ENCODE data around the gene HDGFL3. TPM values are rescaled to one million over a fixed set of nuclear protein-coding genes. Genes with fewer than 3 reads are reported as not detected.
A peak's percentile ranks its signal among the peaks of the same experiment; 100 is the strongest.
"Not testable (repeated sequence)": the region's sequence is repeated elsewhere in the genome, so short reads cannot be mapped to it uniquely, and the experiment has no call there.

Gene HDGFL3
- total and polyA plus RNA-seq, 2 experiments from 2014 or later: 68.8 to 164 TPM

DNA sequence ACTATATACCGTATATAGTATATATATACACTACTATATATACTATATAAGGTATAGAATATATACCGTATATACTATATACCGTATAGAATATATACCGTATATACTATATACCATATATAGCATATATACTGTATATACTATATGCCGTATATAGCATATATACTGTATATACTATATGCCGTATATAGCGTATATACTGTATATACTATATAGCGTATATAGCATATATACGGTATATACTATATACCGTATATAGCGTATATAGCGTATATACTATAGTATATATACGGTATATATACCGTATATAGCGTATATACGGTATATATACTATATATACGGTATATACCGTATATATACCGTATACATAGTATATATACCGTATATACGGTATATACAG is 22.6 kb upstream of the HDGFL3 start:
- Histone ChIP-seq H3K9me3 (ENCODE audit: low read depth) (no peaks in the 10 kb centered on the region), H3K36me3 (no peaks in the 10 kb centered on the region), H3K27me3 (no peaks in the 10 kb centered on the region), H3K4me1 (ENCODE audit: low read depth) (no peaks in the 10 kb centered on the region), H3K4me3 (no peak overlapping the region), H3K27ac (no peak overlapping the region)
- TF ChIP-seq, protein P1, sequence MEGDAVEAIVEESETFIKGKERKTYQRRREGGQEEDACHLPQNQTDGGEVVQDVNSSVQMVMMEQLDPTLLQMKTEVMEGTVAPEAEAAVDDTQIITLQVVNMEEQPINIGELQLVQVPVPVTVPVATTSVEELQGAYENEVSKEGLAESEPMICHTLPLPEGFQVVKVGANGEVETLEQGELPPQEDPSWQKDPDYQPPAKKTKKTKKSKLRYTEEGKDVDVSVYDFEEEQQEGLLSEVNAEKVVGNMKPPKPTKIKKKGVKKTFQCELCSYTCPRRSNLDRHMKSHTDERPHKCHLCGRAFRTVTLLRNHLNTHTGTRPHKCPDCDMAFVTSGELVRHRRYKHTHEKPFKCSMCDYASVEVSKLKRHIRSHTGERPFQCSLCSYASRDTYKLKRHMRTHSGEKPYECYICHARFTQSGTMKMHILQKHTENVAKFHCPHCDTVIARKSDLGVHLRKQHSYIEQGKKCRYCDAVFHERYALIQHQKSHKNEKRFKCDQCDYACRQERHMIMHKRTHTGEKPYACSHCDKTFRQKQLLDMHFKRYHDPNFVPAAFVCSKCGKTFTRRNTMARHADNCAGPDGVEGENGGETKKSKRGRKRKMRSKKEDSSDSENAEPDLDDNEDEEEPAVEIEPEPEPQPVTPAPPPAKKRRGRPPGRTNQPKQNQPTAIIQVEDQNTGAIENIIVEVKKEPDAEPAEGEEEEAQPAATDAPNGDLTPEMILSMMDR (IDR thresholded peaks at IDR 0.05; ENCODE audit: low read depth, low read length): no peak
- DNase-seq (ENCODE audit: low read depth in 1 of 2, low spot score in 1 of 2): no peak

DNA sequence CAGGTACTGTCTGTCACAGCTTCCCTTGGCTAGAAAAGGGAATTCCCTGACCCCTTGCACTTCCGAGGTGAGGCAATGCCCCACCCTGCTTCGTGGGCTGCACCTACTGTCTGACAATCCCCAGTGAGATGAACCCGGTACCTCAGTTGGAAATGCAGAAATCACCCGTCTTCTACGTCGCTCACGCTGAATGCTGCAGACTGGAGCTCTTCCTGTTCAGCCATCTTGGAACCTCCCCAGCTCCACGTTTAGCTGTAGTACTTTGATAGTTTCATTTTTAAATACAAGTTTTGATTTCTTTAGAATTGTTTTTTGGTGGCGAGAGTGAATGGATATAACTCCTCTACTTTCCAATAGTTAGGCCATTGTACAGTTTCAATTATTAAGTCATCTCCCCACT is 17.8 kb upstream of the HDGFL3 start:
- Histone ChIP-seq H3K27ac (no peak overlapping the region), H3K9me3 (ENCODE audit: low read depth) (no peaks in the 10 kb centered on the region), H3K4me1 (ENCODE audit: low read depth) (no peaks in the 10 kb centered on the region), H3K36me3 (no peaks in the 10 kb centered on the region), H3K4me3 (no peak overlapping the region), H3K27me3 (no peaks in the 10 kb centered on the region)
- no peak for DNase-seq (ENCODE audit: low read depth in 1 of 2, low spot score in 1 of 2)
- TF ChIP-seq, protein P1 (IDR thresholded peaks at IDR 0.05; ENCODE audit: low read depth, low read length): no peak

DNA sequence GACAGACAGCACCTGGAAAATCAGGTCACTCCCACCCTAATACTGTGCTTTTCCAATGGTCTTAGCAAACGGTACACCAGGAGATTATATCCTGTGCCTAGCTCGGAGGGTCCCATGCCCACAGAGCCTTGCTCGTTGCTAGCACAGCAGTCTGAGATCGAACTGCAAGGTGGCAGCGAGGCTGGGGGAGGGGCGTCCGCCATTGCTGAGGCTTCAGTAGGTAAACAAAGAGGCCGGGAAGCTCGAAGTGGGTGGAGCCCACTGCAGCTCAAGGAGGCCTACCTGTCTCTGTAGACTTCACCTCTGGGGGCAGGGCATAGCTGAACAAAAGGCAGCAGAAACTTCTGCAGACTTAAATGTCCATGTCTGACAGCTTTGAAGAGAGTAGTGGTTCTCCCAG is 14.2 kb upstream of the HDGFL3 start:
- H3K4me1 ChIP-seq (ENCODE audit: low read depth); DNase-seq (ENCODE audit: low read depth in 1 of 2, low spot score in 1 of 2); H3K27ac ChIP-seq; H3K36me3 ChIP-seq; H3K27me3 ChIP-seq; H3K4me3 ChIP-seq; H3K9me3 ChIP-seq (ENCODE audit: low read depth): not testable (repeated sequence)

DNA sequence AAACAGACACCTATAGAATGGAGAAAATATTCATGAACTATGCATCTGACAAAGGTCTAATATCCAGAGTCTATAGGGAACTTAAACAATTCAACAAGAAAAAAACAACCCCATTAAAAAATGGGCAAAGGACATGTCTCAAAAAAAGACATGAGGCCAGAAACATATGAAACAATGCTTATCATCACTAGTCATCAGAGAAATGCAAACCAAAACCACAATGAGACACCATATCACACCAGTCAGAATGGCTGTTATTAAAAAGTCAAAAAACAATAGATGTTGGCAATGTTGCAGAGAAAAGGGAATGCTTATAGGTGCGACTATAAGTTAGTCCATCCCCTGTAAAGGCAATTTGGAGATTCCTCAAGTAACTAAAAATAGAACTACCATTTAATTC is 11.4 kb upstream of the HDGFL3 start:
- no peak overlapping the region for H3K27ac ChIP-seq
- H3K9me3 ChIP-seq (ENCODE audit: low read depth): no peaks in the 10 kb centered on the region
- H3K4me1 ChIP-seq (ENCODE audit: low read depth): no peaks in the 10 kb centered on the region
- no peak overlapping the region for H3K4me3 ChIP-seq
- no peak for DNase-seq (ENCODE audit: low read depth in 1 of 2, low spot score in 1 of 2)
- TF ChIP-seq, protein P1 (IDR thresholded peaks at IDR 0.05; ENCODE audit: low read depth, low read length): no peak
- H3K27me3 ChIP-seq: no peaks in the 10 kb centered on the region
- H3K36me3 ChIP-seq: no peaks in the 10 kb centered on the region

DNA sequence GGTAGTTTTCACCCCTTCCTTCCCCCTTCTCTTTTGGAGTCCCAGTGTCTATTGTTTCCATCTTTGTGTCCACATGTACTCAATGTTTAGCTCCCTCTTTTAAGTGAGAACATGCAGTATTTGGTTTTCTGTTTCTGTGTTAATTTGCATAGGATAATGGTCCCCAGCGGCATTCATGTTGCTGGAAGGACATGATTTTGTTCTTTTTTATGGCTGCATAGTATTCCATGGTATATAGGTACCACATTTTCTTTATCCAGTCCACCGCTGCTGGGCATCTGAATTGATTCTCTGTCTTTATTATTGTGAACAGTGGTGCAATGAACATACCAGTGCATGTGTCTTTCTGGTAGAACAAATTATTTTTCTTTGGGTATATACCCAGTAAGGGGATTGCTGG is 7.7 kb upstream of the HDGFL3 start:
- Histone ChIP-seq H3K4me1 (ENCODE audit: low read depth) (no peaks in the 10 kb centered on the region), H3K27me3 (no peaks in the 10 kb centered on the region), H3K36me3 (no peaks in the 10 kb centered on the region), H3K4me3 (no peak overlapping the region), H3K9me3 (ENCODE audit: low read depth) (no peaks in the 10 kb centered on the region), H3K27ac (no peak overlapping the region)
- TF ChIP-seq, protein P1 (IDR thresholded peaks at IDR 0.05; ENCODE audit: low read depth, low read length): no peak
- DNase-seq (ENCODE audit: low read depth in 1 of 2, low spot score in 1 of 2): no peak

DNA sequence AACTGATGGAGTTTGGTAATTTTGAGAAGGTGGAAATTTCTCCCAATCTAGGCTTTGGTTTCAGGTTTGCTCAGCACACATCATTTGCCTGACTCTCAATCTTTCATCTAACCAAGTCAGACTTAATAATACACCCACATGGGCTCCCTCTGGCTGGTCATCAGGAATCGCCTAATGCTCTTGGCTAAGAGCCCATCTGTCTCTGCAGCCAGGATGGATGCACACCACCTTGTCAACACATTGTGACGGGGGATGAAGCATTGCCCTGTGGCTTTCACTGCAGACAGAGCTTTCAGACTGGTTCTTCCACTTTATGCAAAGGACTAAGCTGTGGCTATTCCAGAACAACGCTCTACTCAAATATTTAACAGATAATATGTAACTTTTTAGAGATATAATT is 3.0 kb upstream of the HDGFL3 start:
- DNase-seq (ENCODE audit: low read depth in 1 of 2, low spot score in 1 of 2): peak; percentile 0 to 17
- H3K9me3 ChIP-seq (ENCODE audit: low read depth): no peaks in the 10 kb centered on the region
- H3K27me3 ChIP-seq: no peaks in the 10 kb centered on the region
- TF ChIP-seq, protein P1 (IDR thresholded peaks at IDR 0.05; ENCODE audit: low read depth, low read length): no peak
- H3K4me1 ChIP-seq (ENCODE audit: low read depth): peaks cover 7% of the 10 kb centered on the region
- no peak overlapping the region for H3K4me3 ChIP-seq
- no peaks in the 10 kb centered on the region for H3K36me3 ChIP-seq
- H3K27ac ChIP-seq: no peak overlapping the region

All from cardiac muscle cell (in vitro differentiated cells and primary cell).